SK-N-SH (cell line): Measurements from ENCODE around the gene RASIP1. TPM values are rescaled to one million over a fixed set of nuclear protein-coding genes. Genes with fewer than 3 reads are reported as not detected.

Experiments used
- CTCF ChIA-PET: fragments of 300-600, 350-600 bp; formaldehyde crosslinking; extraction: SDS; loops from one replicate; lab custom pipeline; 2021; lab: Yijun Ruan, JAX
- POLR2A ChIA-PET: fragments of 350-600 bp; sonication (Branson Sonifier 250); formaldehyde crosslinking; extraction: SDS; loops from one replicate; lab custom pipeline; 2020; ENCODE audit warnings: antibody characterized with exemption, inconsistent platforms; lab: Yijun Ruan, JAX
- DNase-seq: peaks from one replicate; pipeline ENCODE4 v3.0.0; 2012
- H2AFZ ChIP-seq: fragments of 200-600 bp; sonication (generic); 2 replicates; pipeline ENCODE4 v1.8.1; 2016; ENCODE audit warnings: antibody characterized with exemption, mild to moderate bottlenecking, low read depth
- H3F3A ChIP-seq: fragments of 200-600 bp; sonication (generic); replicated peaks from 2 replicates; pipeline ENCODE3; 2016; ENCODE audit warnings: antibody characterized with exemption, mild to moderate bottlenecking; ENCODE audit not compliant: insufficient read depth
- H3K27ac ChIP-seq, 2 experiments: fragments of 200-500 bp in 1 of 2; fragments of 200-600 bp in 1 of 2; sonication (Bioruptor generic) in 1 of 2; sonication (generic), shearing (Covaris generic) in 1 of 2; 2 replicates each; pipeline versions ENCODE4 v1.5.1 to v1.6.1; 2014 to 2016; ENCODE audit warnings: low read depth in 2 of 2, inconsistent platforms in 1 of 2, low read length in 1 of 2, mild to moderate bottlenecking in 1 of 2, mixed read lengths in 1 of 2
- H3K27me3 ChIP-seq: fragments of 200-600 bp; sonication (generic), shearing (Covaris generic); 2 replicates; pipeline ENCODE4 v1.6.1; 2016; ENCODE audit warnings: mixed run types; ENCODE audit not compliant: insufficient read depth
- H3K36me3 ChIP-seq, 2 experiments: fragments of 200-500 bp in 1 of 2; fragments of 200-600 bp in 1 of 2; sonication (Bioruptor generic) in 1 of 2; sonication (generic) in 1 of 2; replicated peaks in 1 of 2; 2 replicates each; pipeline versions ENCODE3 to v1.5.1; 2014 to 2016; ENCODE audit warnings: low read length in 1 of 2, mild to moderate bottlenecking in 1 of 2; ENCODE audit not compliant: insufficient read depth in 2 of 2, control insufficient read depth in 1 of 2
- H3K4me1 ChIP-seq, 2 experiments: fragments of 200-500 bp in 1 of 2; fragments of 200-600 bp in 1 of 2; sonication (Bioruptor generic) in 1 of 2; sonication (generic), shearing (Covaris generic) in 1 of 2; 2 replicates each; pipeline versions ENCODE4 v1.5.1 to v1.6.1; 2014 to 2016; ENCODE audit warnings: low read depth in 1 of 2, low read length in 1 of 2, mixed run types in 1 of 2; ENCODE audit not compliant: insufficient read depth in 2 of 2, control insufficient read depth in 1 of 2
- H3K4me2 ChIP-seq: fragments of 200-600 bp; sonication (generic), shearing (Covaris generic); 2 replicates; pipeline ENCODE4 v1.6.1; 2017; ENCODE audit warnings: mixed run types
- H3K4me3 ChIP-seq, 2 experiments: fragments of 200-500 bp in 1 of 2; fragments of 200-600 bp in 1 of 2; sonication (Bioruptor generic) in 1 of 2; sonication (generic), shearing (Covaris generic) in 1 of 2; 2 replicates each; pipeline versions ENCODE4 v1.5.1 to v1.8.1; 2014 to 2016; ENCODE audit warnings: low read depth in 2 of 2, inconsistent platforms in 1 of 2, low read length in 1 of 2, mild to moderate bottlenecking in 1 of 2, mixed read lengths in 1 of 2, moderate library complexity in 1 of 2
- H3K79me2 ChIP-seq: fragments of 200-600 bp; sonication (generic); 2 replicates; pipeline ENCODE4 v1.8.1; 2017; ENCODE audit warnings: mild to moderate bottlenecking; ENCODE audit not compliant: insufficient read depth
- H3K9ac ChIP-seq: fragments of 200-600 bp; sonication (generic); 2 replicates; pipeline ENCODE4 v1.6.1; 2017; ENCODE audit warnings: mixed run types
- H3K9me2 ChIP-seq: fragments of 200-600 bp; sonication (generic); 2 replicates; pipeline ENCODE4 v1.6.1; 2017; ENCODE audit warnings: mixed run types
- H3K9me3 ChIP-seq: fragments of 200-600 bp; sonication (generic); 2 replicates; pipeline ENCODE4 v1.6.1; 2017; ENCODE audit warnings: mixed run types, mild to moderate bottlenecking, moderate library complexity
- H4K20me1 ChIP-seq: fragments of 200-600 bp; sonication (generic); 2 replicates; pipeline ENCODE4 v1.6.1; 2017; ENCODE audit warnings: mild to moderate bottlenecking, mixed run types; ENCODE audit not compliant: insufficient read depth
- CHD2 ChIP-seq: fragments of 150-350 bp; IDR thresholded peaks from 2 replicates; pipeline ENCODE4 v1.6.1; 2018; ENCODE audit warnings: low read length; ENCODE audit not compliant: partially characterized antibody
- ELF1 ChIP-seq: IDR thresholded peaks from 2 replicates; pipeline ENCODE4 v1.4.0; 2012
- EP300 ChIP-seq, 2 experiments: IDR thresholded peaks; 2 replicates each; pipeline versions ENCODE4 v1.4.0 to v1.6.1; 2012; ENCODE audit warnings: borderline replicate concordance in 1 of 2, low read depth in 1 of 2, low read length in 1 of 2
- EZH2phosphoT487 ChIP-seq: fragments of 200-600 bp; sonication (generic); IDR thresholded peaks from 2 replicates; pipeline ENCODE4 v1.6.1; 2017; ENCODE audit warnings: low read depth, mixed run types, mild to moderate bottlenecking, antibody characterized with exemption, moderate library complexity, borderline replicate concordance
- FOSL2 ChIP-seq: IDR thresholded peaks from 2 replicates; pipeline ENCODE4 v1.4.0; 2012; ENCODE audit warnings: low read depth, mild to moderate bottlenecking, moderate library complexity, borderline replicate concordance
- FOXM1 ChIP-seq: IDR thresholded peaks from 2 replicates; pipeline ENCODE4 v1.4.0; 2012; ENCODE audit warnings: low read depth, mild to moderate bottlenecking
- GATA2 ChIP-seq: sonication (generic); formaldehyde crosslinking; IDR thresholded peaks from 2 replicates; pipeline ENCODE4 v1.5.0; 2020; ENCODE audit warnings: mild to moderate bottlenecking, missing genetic modification reagents
- MXI1 ChIP-seq: IDR thresholded peaks from 2 replicates; pipeline ENCODE4 v1.6.1; 2012; ENCODE audit warnings: mild to moderate bottlenecking, low read depth, low read length, improper control_type of control experiment
- NFIC ChIP-seq: IDR thresholded peaks from 2 replicates; pipeline ENCODE4 v1.4.0; 2012; ENCODE audit warnings: borderline replicate concordance
- POLR2AphosphoS5 ChIP-seq: IDR thresholded peaks from 2 replicates; pipeline ENCODE4 v1.6.1; 2012; ENCODE audit warnings: low read depth, low read length
- RAD21 ChIP-seq: IDR thresholded peaks from 2 replicates; pipeline ENCODE4 v1.6.1; 2012; ENCODE audit warnings: mild to moderate bottlenecking, low read length
- RCOR1 ChIP-seq: fragments of 150-350 bp; IDR thresholded peaks from 2 replicates; pipeline ENCODE4 v1.6.1; 2017; ENCODE audit warnings: antibody characterized with exemption, low read length
- RFX5 ChIP-seq: IDR thresholded peaks from 2 replicates; pipeline ENCODE4 v1.6.1; 2012; ENCODE audit warnings: mild to moderate bottlenecking, improper control_type of control experiment, low read length
- RXRA ChIP-seq: IDR thresholded peaks from 2 replicates; pipeline ENCODE4 v1.4.0; 2012; ENCODE audit warnings: low read depth, mild to moderate bottlenecking, borderline replicate concordance
- SMC3 ChIP-seq: IDR thresholded peaks from 2 replicates; pipeline ENCODE4 v1.6.1; 2012; ENCODE audit warnings: low read depth, low read length, improper control_type of control experiment
- TCF12 ChIP-seq: IDR thresholded peaks from 2 replicates; pipeline ENCODE4 v1.4.0; 2012
- TEAD4 ChIP-seq: IDR thresholded peaks from 2 replicates; pipeline ENCODE4 v1.4.0; 2012; ENCODE audit warnings: mild to moderate bottlenecking, borderline replicate concordance; ENCODE audit not compliant: insufficient read depth
- WGBS: methylation state at CpG from one replicate; pipeline ENCODE4 v1.1.6; 2017; ENCODE audit warnings: low lambda C conversion rate; 5-methylcytosine and 5-hydroxymethylcytosine counted together
- polyA plus RNA-seq, 3 experiments: library from polyadenylated mRNA; depleted of rRNA; stranded (reverse); fragments of >200 nt; gene quantifications; 2 replicates each; pipeline ENCODE4 v1.2.3, GENCODE V29; 2012
- TF ChIP-seq, protein P1 (sequence below): IDR thresholded peaks from 2 replicates; pipeline ENCODE4 v1.4.0; 2012; ENCODE audit warnings: low read depth
- TF ChIP-seq, protein P2 (sequence below): IDR thresholded peaks from 2 replicates; pipeline ENCODE4 v1.4.0; 2012; ENCODE audit warnings: low read depth, borderline replicate concordance

Gene RASIP1
- polyA plus RNA-seq, 1 of the 3 experiments (the other 2 are of a cell fraction): 0.41 TPM

DNA sequence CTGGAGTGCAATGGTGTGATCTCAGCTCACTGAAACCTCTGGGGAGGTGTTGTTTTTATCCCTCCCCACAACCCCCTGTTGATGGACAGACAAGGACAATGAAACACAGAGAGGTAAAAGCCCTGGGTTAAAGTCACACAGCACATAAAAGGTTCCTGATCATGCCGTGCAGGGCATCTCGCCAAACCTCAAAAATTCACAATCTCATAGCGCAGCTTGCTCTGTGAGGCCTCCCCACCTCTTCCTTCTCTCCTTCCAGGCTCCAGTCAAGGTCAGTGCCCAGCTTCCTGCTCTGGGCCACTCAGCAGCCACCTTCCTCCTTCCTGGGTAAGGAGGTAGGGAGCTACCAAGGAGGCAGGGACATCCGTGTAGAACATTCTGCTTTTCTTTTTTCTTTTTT is 42.4 kb downstream of the RASIP1 start:
- peaks cover 5% of the 10 kb centered on the region for H3F3A ChIP-seq
- H2AFZ ChIP-seq: no peak overlapping the region
- no peaks in the 10 kb centered on the region for H3K79me2 ChIP-seq
- 55% methylated on average over 4 of the region's 4 CpGs for WGBS
- no peaks in the 10 kb centered on the region for H3K27me3 ChIP-seq
- peaks cover 0 to 5% of the 10 kb centered on the region in 2 experiments; a peak in 1 of 4 replicates for H3K4me1 ChIP-seq
- H3K9ac ChIP-seq: no peak overlapping the region
- no peak overlapping the region for H3K27ac ChIP-seq
- TF ChIP-seq, protein P1, sequence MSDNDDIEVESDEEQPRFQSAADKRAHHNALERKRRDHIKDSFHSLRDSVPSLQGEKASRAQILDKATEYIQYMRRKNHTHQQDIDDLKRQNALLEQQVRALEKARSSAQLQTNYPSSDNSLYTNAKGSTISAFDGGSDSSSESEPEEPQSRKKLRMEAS: 0 out of 2 replicates have a peak, but pooled peaks have one; percentile 29
- TF ChIP-seq TEAD4: no peak
- peak; percentile 73 for TF ChIP-seq NFIC
- no peak for TF ChIP-seq MXI1
- TF ChIP-seq, all 33 proteins: peak for 2
- Histone ChIP-seq H3K9me3 (no peaks in the 10 kb centered on the region), H4K20me1 (no peaks in the 10 kb centered on the region), H3K9me2 (no peaks in the 10 kb centered on the region), H3K36me3 (no peaks in the 10 kb centered on the region), H3K4me2 (no peak overlapping the region), H3K4me3 (no peak overlapping the region)
- no peak for DNase-seq
- ChIA-PET POLR2A (interaction anchor here (0.6 to 0.9 kb wide), 2 partner anchors 13 to 18 kb away, joined by 3 to 4 read pairs; no protein-coding TSS in a partner anchor), CTCF (interaction anchor here (1.3 kb wide), 1 partner anchor 23 kb away, joined by 5 read pairs; no protein-coding TSS in a partner anchor)

DNA sequence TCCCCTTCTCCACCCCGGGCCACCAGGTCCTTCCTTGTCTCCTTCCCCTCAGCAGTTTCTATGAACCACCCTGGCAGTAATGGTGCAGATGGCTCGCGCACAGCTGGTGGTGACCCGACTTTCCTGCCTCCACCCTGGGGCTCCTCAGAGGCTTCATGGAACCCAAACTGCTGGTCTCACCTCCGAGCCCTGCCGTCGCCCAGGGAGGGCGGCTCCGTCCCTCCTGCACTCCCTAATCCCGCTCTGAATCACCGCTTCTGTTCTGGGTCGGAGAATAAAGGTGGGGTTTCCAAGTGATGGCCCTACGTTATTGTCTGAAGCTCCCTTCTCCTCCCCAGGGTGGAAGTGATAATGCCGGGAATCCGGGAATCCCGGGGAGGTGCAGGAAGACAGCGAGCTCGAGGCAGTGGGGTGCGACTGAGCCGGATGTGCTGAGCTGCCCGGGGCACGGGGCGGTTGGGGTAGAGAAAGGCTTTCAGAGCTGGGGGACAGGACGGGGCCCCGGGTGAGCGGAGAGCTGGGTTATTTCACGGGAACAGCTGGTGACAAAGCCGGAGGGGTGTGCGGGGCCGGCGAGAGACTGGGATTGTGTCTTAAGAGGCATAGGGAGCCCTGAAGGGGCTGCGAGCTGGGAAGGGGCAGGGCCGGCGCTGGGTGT is 43.9 kb downstream of the RASIP1 start:
- H3K9me2 ChIP-seq: no peaks in the 10 kb centered on the region
- no peaks in the 10 kb centered on the region for H4K20me1 ChIP-seq
- no peak for DNase-seq
- H3K79me2 ChIP-seq: no peaks in the 10 kb centered on the region
- no peak overlapping the region for H3K4me2 ChIP-seq
- H3K27ac ChIP-seq: no peak overlapping the region
- H3K27me3 ChIP-seq: no peaks in the 10 kb centered on the region
- H3K9me3 ChIP-seq: no peaks in the 10 kb centered on the region
- TF ChIP-seq NFIC: no peak
- H2AFZ ChIP-seq: no peak overlapping the region
- ChIA-PET CTCF (interaction anchor here (0.8 to 1.6 kb wide), 2 partner anchors 22 to 91 kb away, joined by 3 read pairs; no protein-coding TSS in a partner anchor), POLR2A (no interaction called here)
- H3K4me3 ChIP-seq: no peak overlapping the region
- 78% methylated on average over 34 of the region's 34 CpGs for WGBS
- H3K36me3 ChIP-seq: no peaks in the 10 kb centered on the region
- H3F3A ChIP-seq: peaks cover 5% of the 10 kb centered on the region
- no peak overlapping the region for H3K9ac ChIP-seq
- H3K4me1 ChIP-seq: peaks cover 0 to 5% of the 10 kb centered on the region in 2 experiments; a peak in 1 of 4 replicates

DNA sequence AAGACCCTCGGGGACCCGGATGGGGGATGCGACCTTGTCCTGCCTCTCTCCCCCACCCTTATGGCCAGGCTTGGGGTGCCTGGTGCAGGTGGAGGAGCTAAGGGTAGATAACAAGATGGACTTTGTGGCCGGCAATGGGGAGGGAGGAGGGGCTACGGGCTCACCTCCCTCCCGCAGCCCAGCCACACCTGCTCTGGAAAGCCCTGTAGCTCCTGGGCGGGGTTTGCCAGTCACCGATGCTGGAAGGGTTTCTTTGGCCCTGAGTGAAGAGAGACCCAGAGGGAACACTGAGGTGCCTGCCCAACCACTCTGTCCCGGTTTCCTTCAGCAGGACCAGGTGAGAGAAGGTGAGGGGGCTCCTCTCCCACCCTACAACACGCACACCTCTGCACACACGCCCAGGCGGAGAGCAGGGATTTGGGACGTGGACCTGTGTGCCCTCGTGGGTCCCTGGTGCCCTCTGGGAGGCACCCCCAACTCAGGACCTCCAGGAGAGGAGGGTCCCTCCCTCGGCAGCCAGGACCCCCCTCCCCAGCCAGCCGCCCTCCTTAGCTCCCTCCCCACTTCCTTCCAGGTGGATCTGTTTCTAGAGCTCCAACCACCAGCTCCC is 44.6 kb downstream of the RASIP1 start, which contains the start of gene FUT2:
Gene FUT2, plus strand, starts transcription at position 229 of the 610 bp plus-strand sequence. CDS start 6,986 bp downstream, outside the sequence.
- Histone ChIP-seq H3K27ac (no peak within 1 kb of the TSS), H3K4me2 (no peak within 1 kb of the TSS), H3K79me2 (no peaks in the 10 kb centered on the region), H3K27me3 (no peaks in the 10 kb centered on the region), H2AFZ (no peak within 1 kb of the TSS), H3K36me3 (no peaks in the 10 kb centered on the region), H4K20me1 (no peaks in the 10 kb centered on the region), H3K4me1 (peaks cover 0 to 5% of the 10 kb centered on the region in 2 experiments; a peak in 1 of 4 replicates), H3F3A (peaks cover 5% of the 10 kb centered on the region), H3K9ac (no peak within 1 kb of the TSS), H3K9me2 (no peaks in the 10 kb centered on the region), H3K4me3 (no peak within 1 kb of the TSS), H3K9me3 (no peaks in the 10 kb centered on the region)
- WGBS: 78% methylated on average over 8 of the region's 16 CpGs
- ChIA-PET POLR2A (no interaction called here), CTCF (interaction anchor here (0.8 to 1.6 kb wide), 2 partner anchors 21 to 92 kb away, joined by 3 read pairs; no protein-coding TSS in a partner anchor)
- DNase-seq: no peak
- no peak for TF ChIP-seq TCF12
- TF ChIP-seq GATA2: no peak
- no peak for TF ChIP-seq RXRA
- no peak for TF ChIP-seq RCOR1
- TF ChIP-seq, protein P1: no peak
- no peak for TF ChIP-seq POLR2AphosphoS5
- no peak for TF ChIP-seq SMC3
- TF ChIP-seq EP300 (IDR thresholded peaks at IDR 0.05; ENCODE audit: borderline replicate concordance in 1 of 2, low read depth in 1 of 2, low read length in 1 of 2): no peak
- TF ChIP-seq ELF1: no peak
- TF ChIP-seq EZH2phosphoT487: no peak
- TF ChIP-seq FOXM1: no peak
- no peak for TF ChIP-seq RFX5
- no peak for TF ChIP-seq RAD21
- TF ChIP-seq, protein P2, sequence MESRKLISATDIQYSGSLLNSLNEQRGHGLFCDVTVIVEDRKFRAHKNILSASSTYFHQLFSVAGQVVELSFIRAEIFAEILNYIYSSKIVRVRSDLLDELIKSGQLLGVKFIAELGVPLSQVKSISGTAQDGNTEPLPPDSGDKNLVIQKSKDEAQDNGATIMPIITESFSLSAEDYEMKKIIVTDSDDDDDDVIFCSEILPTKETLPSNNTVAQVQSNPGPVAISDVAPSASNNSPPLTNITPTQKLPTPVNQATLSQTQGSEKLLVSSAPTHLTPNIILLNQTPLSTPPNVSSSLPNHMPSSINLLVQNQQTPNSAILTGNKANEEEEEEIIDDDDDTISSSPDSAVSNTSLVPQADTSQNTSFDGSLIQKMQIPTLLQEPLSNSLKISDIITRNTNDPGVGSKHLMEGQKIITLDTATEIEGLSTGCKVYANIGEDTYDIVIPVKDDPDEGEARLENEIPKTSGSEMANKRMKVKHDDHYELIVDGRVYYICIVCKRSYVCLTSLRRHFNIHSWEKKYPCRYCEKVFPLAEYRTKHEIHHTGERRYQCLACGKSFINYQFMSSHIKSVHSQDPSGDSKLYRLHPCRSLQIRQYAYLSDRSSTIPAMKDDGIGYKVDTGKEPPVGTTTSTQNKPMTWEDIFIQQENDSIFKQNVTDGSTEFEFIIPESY: no peak
- no peak for TF ChIP-seq FOSL2
- TF ChIP-seq CHD2: no peak
